B cell (primary cell): ENCODE results near the gene TMEM260.

Experiments
- EZH2 ChIP-seq: IDR thresholded peaks from 2 replicates; pipeline ENCODE4 v1.6.1; 2012; ENCODE audit warnings: borderline replicate concordance, low read depth, mild to moderate bottlenecking, moderate library complexity, low read length; ENCODE audit not compliant: insufficient read depth, poor library complexity, severe bottlenecking
- TF ChIP-seq, protein P1 (sequence below): fragments of 200-600 bp; IDR thresholded peaks from one replicate; pipeline ENCODE4 v1.8.0; 2022; ENCODE audit warnings: antibody characterized with exemption, mild to moderate bottlenecking

DNA sequence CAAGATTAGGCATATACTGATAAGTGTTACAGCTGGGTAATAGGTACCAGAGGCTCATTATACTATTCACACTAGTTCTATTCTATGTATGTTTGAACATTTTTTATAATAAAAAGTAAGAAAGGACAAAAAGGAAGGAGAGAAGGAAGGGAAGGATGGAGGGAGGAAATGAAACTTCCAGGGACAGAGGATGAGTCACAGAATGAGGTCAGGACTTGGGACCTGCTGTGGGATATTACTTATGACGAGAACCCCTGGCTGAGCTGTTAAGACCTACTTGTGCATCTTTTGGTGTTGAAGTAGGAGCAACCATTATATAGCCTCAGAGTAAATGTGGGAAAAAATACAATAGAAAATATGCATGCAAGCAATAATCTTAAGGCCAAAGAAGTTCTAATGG lies 16.7 kb upstream of the TMEM260 start:
- TF ChIP-seq, protein P1, sequence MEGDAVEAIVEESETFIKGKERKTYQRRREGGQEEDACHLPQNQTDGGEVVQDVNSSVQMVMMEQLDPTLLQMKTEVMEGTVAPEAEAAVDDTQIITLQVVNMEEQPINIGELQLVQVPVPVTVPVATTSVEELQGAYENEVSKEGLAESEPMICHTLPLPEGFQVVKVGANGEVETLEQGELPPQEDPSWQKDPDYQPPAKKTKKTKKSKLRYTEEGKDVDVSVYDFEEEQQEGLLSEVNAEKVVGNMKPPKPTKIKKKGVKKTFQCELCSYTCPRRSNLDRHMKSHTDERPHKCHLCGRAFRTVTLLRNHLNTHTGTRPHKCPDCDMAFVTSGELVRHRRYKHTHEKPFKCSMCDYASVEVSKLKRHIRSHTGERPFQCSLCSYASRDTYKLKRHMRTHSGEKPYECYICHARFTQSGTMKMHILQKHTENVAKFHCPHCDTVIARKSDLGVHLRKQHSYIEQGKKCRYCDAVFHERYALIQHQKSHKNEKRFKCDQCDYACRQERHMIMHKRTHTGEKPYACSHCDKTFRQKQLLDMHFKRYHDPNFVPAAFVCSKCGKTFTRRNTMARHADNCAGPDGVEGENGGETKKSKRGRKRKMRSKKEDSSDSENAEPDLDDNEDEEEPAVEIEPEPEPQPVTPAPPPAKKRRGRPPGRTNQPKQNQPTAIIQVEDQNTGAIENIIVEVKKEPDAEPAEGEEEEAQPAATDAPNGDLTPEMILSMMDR = no peak
- no peak for TF ChIP-seq EZH2
